Caco-2 (cell line): ENCODE results near the gene SLC25A34. TPM values are rescaled to one million over a fixed set of nuclear protein-coding genes. Genes with fewer than 3 reads are reported as not detected.

Experiments used
- BruUV-seq: library from RNA; stranded (reverse); fragments of 400-500 nt; replicated peaks from 2 replicates; lab custom pipeline; 2021; lab: Mats Ljungman, UMichigan
- CTCF ChIA-PET: fragments of 300-600 bp; sonication (Branson Sonifier 250); formaldehyde crosslinking; loops from one replicate; lab custom pipeline; 2022; ENCODE audit warnings: antibody characterized with exemption; lab: Charles Lee
- POLR2A ChIA-PET: fragments of 300-600 bp; sonication (Branson Sonifier 250); formaldehyde crosslinking; loops from one replicate; lab custom pipeline; 2022; ENCODE audit warnings: antibody characterized with exemption; lab: Charles Lee
- DNase-seq, 2 experiments: peaks; one replicate each; pipeline versions ENCODE4 v3.0.0 to v3.0.0-alpha.2; 2020 to 2022
- H3K27me3 ChIP-seq: replicated peaks from 2 replicates; pipeline ENCODE4 v1.6.0; 2011; ENCODE audit warnings: low read length; ENCODE audit not compliant: control insufficient read depth, insufficient read depth
- H3K36me3 ChIP-seq: 2 replicates; pipeline ENCODE4 v1.5.1; 2011; ENCODE audit warnings: low read length; ENCODE audit not compliant: control insufficient read depth, insufficient read depth
- H3K4me1 ChIP-seq: fragments of 250-450 bp; sonication (Bioruptor Pico); 2 replicates; pipeline ENCODE4 v1.5.1; 2020; ENCODE audit warnings: mild to moderate bottlenecking
- H3K4me3 ChIP-seq: 2 replicates; pipeline ENCODE4 v1.5.1; 2011; ENCODE audit warnings: low read depth, mild to moderate bottlenecking, control low read depth, low read length
- H3K9me3 ChIP-seq: fragments of 250-450 bp; sonication (Bioruptor Pico); 2 replicates; pipeline ENCODE4 v1.5.1; 2020; ENCODE audit warnings: mild to moderate bottlenecking, moderate library complexity
- H3K27ac Mint-ChIP-seq: one replicate; pipeline ENCODE4 v1.8.0; 2022; ENCODE audit warnings: mixed read lengths; ENCODE audit not compliant: unreplicated experiment
- H3K27me3 Mint-ChIP-seq: one replicate; pipeline ENCODE4 v1.8.0; 2022; ENCODE audit warnings: mixed read lengths; ENCODE audit not compliant: insufficient read depth, unreplicated experiment
- H3K36me3 Mint-ChIP-seq: one replicate; pipeline ENCODE4 v1.8.0; 2022; ENCODE audit warnings: mild to moderate bottlenecking, mixed read lengths; ENCODE audit not compliant: insufficient read depth, unreplicated experiment
- H3K4me1 Mint-ChIP-seq: one replicate; pipeline ENCODE4 v1.8.0; 2022; ENCODE audit warnings: low read depth, mixed read lengths; ENCODE audit not compliant: unreplicated experiment
- H3K4me3 Mint-ChIP-seq: one replicate; pipeline ENCODE4 v1.8.0; 2022; ENCODE audit warnings: mild to moderate bottlenecking, moderate library complexity, mixed read lengths; ENCODE audit not compliant: unreplicated experiment
- H3K9me3 Mint-ChIP-seq: one replicate; pipeline ENCODE4 v1.8.0; 2022; ENCODE audit warnings: mixed read lengths; ENCODE audit not compliant: unreplicated experiment
- intact Hi-C: fragments of 100-400 bp; cut with micrococcal nuclease; formaldehyde crosslinking; loops from one replicate; pipeline ENCODE4 v1.10.0; 2022; ENCODE audit not compliant: unreplicated experiment
- total RNA-seq: library from RNA; stranded (reverse); gene quantifications from 2 replicates; pipeline ENCODE4 v1.2.3, GENCODE V29; 2022
- TF ChIP-seq, protein P1 (sequence below), 2 experiments: fragments of 200-600 bp in 1 of 2; IDR thresholded peaks; 1 replicate in 1 of 2; 2 replicates in 1 of 2; pipeline versions ENCODE4 v1.5.1 to v1.8.0; 2011 to 2022; ENCODE audit warnings: antibody characterized with exemption in 1 of 2, control low read depth in 1 of 2, inconsistent platforms in 1 of 2, low read depth in 1 of 2, low read length in 1 of 2, mild to moderate bottlenecking in 1 of 2, moderate library complexity in 1 of 2; ENCODE audit not compliant: insufficient read depth in 1 of 2, severe bottlenecking in 1 of 2, unreplicated experiment in 1 of 2

Gene SLC25A34
- total RNA-seq, 1 experiment from 2014 or later = 1.1 TPM

DNA sequence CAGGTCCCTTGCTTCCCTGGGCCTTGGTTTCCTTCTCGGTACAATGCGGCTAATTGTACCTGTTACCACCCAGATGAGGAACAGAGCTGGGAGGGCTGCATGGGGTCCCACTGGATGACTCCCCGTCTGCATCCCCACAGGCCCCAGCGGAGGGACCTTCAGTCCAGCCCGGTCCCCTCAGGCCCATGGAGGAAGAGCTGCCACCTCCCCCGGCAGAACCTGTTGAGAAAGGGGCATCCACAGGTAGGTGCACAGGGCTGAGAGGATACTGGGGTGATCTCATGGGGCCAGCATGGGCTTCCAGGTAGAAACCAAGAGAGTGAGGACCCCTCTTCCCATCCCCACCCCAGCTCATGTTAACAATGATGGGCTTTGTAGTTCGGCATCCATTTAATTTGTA is 32.3 kb downstream of the SLC25A34 start:
- BruUV-seq = no TSS peak
- Mint-ChIP-seq H3K36me3 (peaks cover 12% of the 10 kb centered on the region), H3K4me1 (peaks cover 22% of the 10 kb centered on the region), H3K9me3 (no peaks in the 10 kb centered on the region), H3K27ac (no peak overlapping the region), H3K27me3 (no peaks in the 10 kb centered on the region), H3K4me3 (no peak overlapping the region)
- CTCF ChIA-PET = no interaction called here
- intact Hi-C loops = no loop called here
- Histone ChIP-seq H3K27me3 (no peaks in the 10 kb centered on the region), H3K4me1 (peaks cover 14% of the 10 kb centered on the region), H3K9me3 (no peaks in the 10 kb centered on the region), H3K4me3 (no peak overlapping the region), H3K36me3 (no peaks in the 10 kb centered on the region)
- DNase-seq = no peak
- TF ChIP-seq, protein P1, sequence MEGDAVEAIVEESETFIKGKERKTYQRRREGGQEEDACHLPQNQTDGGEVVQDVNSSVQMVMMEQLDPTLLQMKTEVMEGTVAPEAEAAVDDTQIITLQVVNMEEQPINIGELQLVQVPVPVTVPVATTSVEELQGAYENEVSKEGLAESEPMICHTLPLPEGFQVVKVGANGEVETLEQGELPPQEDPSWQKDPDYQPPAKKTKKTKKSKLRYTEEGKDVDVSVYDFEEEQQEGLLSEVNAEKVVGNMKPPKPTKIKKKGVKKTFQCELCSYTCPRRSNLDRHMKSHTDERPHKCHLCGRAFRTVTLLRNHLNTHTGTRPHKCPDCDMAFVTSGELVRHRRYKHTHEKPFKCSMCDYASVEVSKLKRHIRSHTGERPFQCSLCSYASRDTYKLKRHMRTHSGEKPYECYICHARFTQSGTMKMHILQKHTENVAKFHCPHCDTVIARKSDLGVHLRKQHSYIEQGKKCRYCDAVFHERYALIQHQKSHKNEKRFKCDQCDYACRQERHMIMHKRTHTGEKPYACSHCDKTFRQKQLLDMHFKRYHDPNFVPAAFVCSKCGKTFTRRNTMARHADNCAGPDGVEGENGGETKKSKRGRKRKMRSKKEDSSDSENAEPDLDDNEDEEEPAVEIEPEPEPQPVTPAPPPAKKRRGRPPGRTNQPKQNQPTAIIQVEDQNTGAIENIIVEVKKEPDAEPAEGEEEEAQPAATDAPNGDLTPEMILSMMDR (IDR thresholded peaks at IDR 0.05; ENCODE audit: insufficient read depth in 1 of 2, low read depth in 1 of 2, low read length in 1 of 2, severe bottlenecking in 1 of 2, unreplicated experiment in 1 of 2) = no peak
- POLR2A ChIA-PET = no interaction called here

DNA sequence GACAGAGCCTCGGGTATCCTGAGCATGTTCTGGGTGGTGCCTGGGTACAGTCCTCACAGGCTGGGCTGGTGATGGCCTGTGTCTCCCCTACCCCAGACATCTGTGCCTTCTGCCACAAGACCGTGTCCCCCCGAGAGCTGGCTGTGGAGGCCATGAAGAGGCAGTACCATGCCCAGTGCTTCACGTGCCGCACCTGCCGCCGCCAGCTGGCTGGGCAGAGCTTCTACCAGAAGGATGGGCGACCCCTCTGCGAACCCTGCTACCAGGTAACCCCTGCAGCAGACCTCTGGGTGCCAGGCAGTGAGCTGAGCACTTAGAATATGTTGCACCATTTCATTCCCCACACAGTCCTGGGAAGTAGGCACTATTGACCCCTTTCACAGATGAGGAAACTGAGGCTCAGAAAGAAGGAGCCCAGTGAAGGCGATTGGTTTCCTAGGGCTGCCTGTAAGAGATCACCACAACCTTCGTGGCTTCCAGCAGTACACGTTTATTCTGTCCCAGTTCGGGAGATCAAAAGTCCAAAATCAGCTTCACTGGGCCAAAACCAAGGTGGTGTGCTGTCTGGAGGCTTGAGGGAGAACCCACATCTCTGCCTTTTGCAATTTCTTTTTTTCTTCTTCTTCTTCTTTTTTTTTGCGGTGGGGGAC is 34.4 kb downstream of the SLC25A34 start:
- Mint-ChIP-seq H3K36me3 (peaks cover 6% of the 10 kb centered on the region), H3K4me1 (peaks cover 7% of the 10 kb centered on the region), H3K4me3 (no peak overlapping the region), H3K9me3 (no peaks in the 10 kb centered on the region), H3K27me3 (no peaks in the 10 kb centered on the region), H3K27ac (no peak overlapping the region)
- H3K9me3 ChIP-seq = no peaks in the 10 kb centered on the region
- no peak overlapping the region for H3K4me3 ChIP-seq
- DNase-seq = no peak
- ChIA-PET CTCF (no interaction called here), POLR2A (no interaction called here)
- TF ChIP-seq, protein P1 (IDR thresholded peaks at IDR 0.05; ENCODE audit: insufficient read depth in 1 of 2, low read depth in 1 of 2, low read length in 1 of 2, severe bottlenecking in 1 of 2, unreplicated experiment in 1 of 2) = no peak
- no peaks in the 10 kb centered on the region for H3K36me3 ChIP-seq
- H3K27me3 ChIP-seq = no peaks in the 10 kb centered on the region
- BruUV-seq = no TSS peak
- H3K4me1 ChIP-seq = peaks cover under 1% of the 10 kb centered on the region
- intact Hi-C loops = no loop called here

GRCh38 chr1:15771836-15772515 is 35.9 kb downstream of the SLC25A34 start:
- BruUV-seq = no TSS peak
- Mint-ChIP-seq H3K4me1 (no peaks in the 10 kb centered on the region), H3K9me3 (no peaks in the 10 kb centered on the region), H3K27ac (peak overlapping the region; percentile 88), H3K27me3 (no peaks in the 10 kb centered on the region), H3K4me3 (no peak overlapping the region), H3K36me3 (peaks cover 6% of the 10 kb centered on the region)
- ChIA-PET POLR2A (no interaction called here), CTCF (no interaction called here)
- H3K9me3 ChIP-seq = no peaks in the 10 kb centered on the region
- H3K27me3 ChIP-seq = no peaks in the 10 kb centered on the region
- H3K36me3 ChIP-seq = no peaks in the 10 kb centered on the region
- intact Hi-C loops = no loop called here
- H3K4me1 ChIP-seq = peaks cover 12% of the 10 kb centered on the region
- TF ChIP-seq, protein P1 (IDR thresholded peaks at IDR 0.05; ENCODE audit: insufficient read depth in 1 of 2, low read depth in 1 of 2, low read length in 1 of 2, severe bottlenecking in 1 of 2, unreplicated experiment in 1 of 2) = no peak
- H3K4me3 ChIP-seq = no peak overlapping the region
- DNase-seq = no peak
